Measurements from ENCODE around the gene LZTR1. TPM values are rescaled to one million over a fixed set of nuclear protein-coding genes. Genes with fewer than 3 reads are reported as not detected.

The LZTR1 gene
- total and polyA plus RNA-seq, 4 donors, result 7.9 to 32.5 (median 13.2) TPM

GRCh38 chr22:20946991-20947390, 35.1 kb upstream of the LZTR1 start:
- no peak for DNase-seq (ENCODE audit: low spot score)
- Histone ChIP-seq H3K36me3 (ENCODE audit: control insufficient read depth in 4 of 4, insufficient read depth in 3 of 4, low read depth in 1 of 4, low read length in 3 of 4) (peaks cover 1 to 13% (median 6%) of the 10 kb centered on the region in 4 donors), H3K27ac (ENCODE audit: low read depth in 1 of 2, low read length in 2 of 2) (no peak overlapping the region), H3K9me3 (ENCODE audit: control insufficient read depth in 4 of 4, low read length in 3 of 4) (no peaks in the 10 kb centered on the region), H3K27me3 (ENCODE audit: control insufficient read depth in 4 of 4, insufficient read depth in 4 of 4, low read length in 3 of 4) (no peaks in the 10 kb centered on the region), H3K4me1 (ENCODE audit: control insufficient read depth in 4 of 4, insufficient read depth in 4 of 4, low read length in 3 of 4) (peaks cover 14 to 54% (median 38%) of the 10 kb centered on the region in 4 donors), H3K4me3 (ENCODE audit: low read depth in 1 of 3, low read length in 3 of 3) (no peak overlapping the region), H3K9ac (ENCODE audit: low read depth in 1 of 2, low read length in 2 of 2) (no peak overlapping the region)
- TF ChIP-seq TAF1 (conservative IDR thresholded peaks at IDR 0.05), result no peak
- no peak for TF ChIP-seq HNF4G (IDR thresholded peaks at IDR 0.05)
- TF ChIP-seq FOXA1 (IDR thresholded peaks at IDR 0.05), result no peak
- TF ChIP-seq, protein P1, sequence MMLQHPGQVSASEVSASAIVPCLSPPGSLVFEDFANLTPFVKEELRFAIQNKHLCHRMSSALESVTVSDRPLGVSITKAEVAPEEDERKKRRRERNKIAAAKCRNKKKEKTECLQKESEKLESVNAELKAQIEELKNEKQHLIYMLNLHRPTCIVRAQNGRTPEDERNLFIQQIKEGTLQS (IDR thresholded peaks at IDR 0.05), result no peak
- TF ChIP-seq HNF4A (conservative IDR thresholded peaks at IDR 0.05), result no peak
- no peak for TF ChIP-seq YY1 (IDR thresholded peaks at IDR 0.05)
- TF ChIP-seq, protein P2, sequence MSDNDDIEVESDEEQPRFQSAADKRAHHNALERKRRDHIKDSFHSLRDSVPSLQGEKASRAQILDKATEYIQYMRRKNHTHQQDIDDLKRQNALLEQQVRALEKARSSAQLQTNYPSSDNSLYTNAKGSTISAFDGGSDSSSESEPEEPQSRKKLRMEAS (IDR thresholded peaks at IDR 0.05), result no peak
- no peak for TF ChIP-seq SP1 (IDR thresholded peaks at IDR 0.05)
- TF ChIP-seq RAD21 (IDR thresholded peaks at IDR 0.05), result no peak
- TF ChIP-seq, protein P3, sequence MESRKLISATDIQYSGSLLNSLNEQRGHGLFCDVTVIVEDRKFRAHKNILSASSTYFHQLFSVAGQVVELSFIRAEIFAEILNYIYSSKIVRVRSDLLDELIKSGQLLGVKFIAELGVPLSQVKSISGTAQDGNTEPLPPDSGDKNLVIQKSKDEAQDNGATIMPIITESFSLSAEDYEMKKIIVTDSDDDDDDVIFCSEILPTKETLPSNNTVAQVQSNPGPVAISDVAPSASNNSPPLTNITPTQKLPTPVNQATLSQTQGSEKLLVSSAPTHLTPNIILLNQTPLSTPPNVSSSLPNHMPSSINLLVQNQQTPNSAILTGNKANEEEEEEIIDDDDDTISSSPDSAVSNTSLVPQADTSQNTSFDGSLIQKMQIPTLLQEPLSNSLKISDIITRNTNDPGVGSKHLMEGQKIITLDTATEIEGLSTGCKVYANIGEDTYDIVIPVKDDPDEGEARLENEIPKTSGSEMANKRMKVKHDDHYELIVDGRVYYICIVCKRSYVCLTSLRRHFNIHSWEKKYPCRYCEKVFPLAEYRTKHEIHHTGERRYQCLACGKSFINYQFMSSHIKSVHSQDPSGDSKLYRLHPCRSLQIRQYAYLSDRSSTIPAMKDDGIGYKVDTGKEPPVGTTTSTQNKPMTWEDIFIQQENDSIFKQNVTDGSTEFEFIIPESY (IDR thresholded peaks at IDR 0.05), result no peak
- no peak for TF ChIP-seq FOXA2 (IDR thresholded peaks at IDR 0.05)
- no peak for TF ChIP-seq CTCF (IDR thresholded peaks at IDR 0.05; ENCODE audit: low read depth, low read length, missing input control)
- TF ChIP-seq NR2F2 (IDR thresholded peaks at IDR 0.05), result no peak
- no peak for TF ChIP-seq RXRA (IDR thresholded peaks at IDR 0.05)
- no peak for TF ChIP-seq GABPA (IDR thresholded peaks at IDR 0.05 in 1 of 2, conservative IDR thresholded peaks at IDR 0.05 in 1 of 2)
- WGBS, result 96% methylated on average over 1 of the region's 1 CpG

GRCh38 chr22:20948450-20948849, 33.6 kb upstream of the LZTR1 start:
- H3K9ac ChIP-seq (ENCODE audit: low read depth in 1 of 2, low read length in 2 of 2), result peak overlapping the region in 1 of 2 donors; percentile 35
- no peak overlapping the region for H3K4me3 ChIP-seq (ENCODE audit: low read depth in 1 of 3, low read length in 3 of 3)
- 33% methylated on average over 5 of the region's 5 CpGs for WGBS
- no peaks in the 10 kb centered on the region for H3K9me3 ChIP-seq (ENCODE audit: control insufficient read depth in 4 of 4, low read length in 3 of 4)
- peaks cover 14 to 68% (median 49%) of the 10 kb centered on the region in 4 donors for H3K4me1 ChIP-seq (ENCODE audit: control insufficient read depth in 4 of 4, insufficient read depth in 4 of 4, low read length in 3 of 4)
- no peak for DNase-seq (ENCODE audit: low spot score)
- H3K36me3 ChIP-seq (ENCODE audit: control insufficient read depth in 4 of 4, insufficient read depth in 3 of 4, low read depth in 1 of 4, low read length in 3 of 4), result peaks cover 0 to 13% (median 6%) of the 10 kb centered on the region in 4 donors
- TF ChIP-seq JUND (IDR thresholded peaks at IDR 0.05) (peak in 1 of 2 donors; percentile 28), GABPA (IDR thresholded peaks at IDR 0.05 in 1 of 2, conservative IDR thresholded peaks at IDR 0.05 in 1 of 2) (no peak), HNF4A (conservative IDR thresholded peaks at IDR 0.05) (peak; percentile 89 to 92), HNF4G (IDR thresholded peaks at IDR 0.05) (peak; percentile 72), TAF1 (conservative IDR thresholded peaks at IDR 0.05) (no peak), SP1 (IDR thresholded peaks at IDR 0.05) (peak; percentile 75), RXRA (IDR thresholded peaks at IDR 0.05) (peak; percentile 45 to 50)
- H3K27ac ChIP-seq (ENCODE audit: low read depth in 1 of 2, low read length in 2 of 2), result peak overlapping the region; percentile 6 to 39
- H3K27me3 ChIP-seq (ENCODE audit: control insufficient read depth in 4 of 4, insufficient read depth in 4 of 4, low read length in 3 of 4), result no peaks in the 10 kb centered on the region

All from liver (tissue), 9 donors.